HPDE6-E6E7 (cell line): Measurements from ENCODE around the gene NCAPG.

Experiments
- DNase-seq: peaks from one replicate; pipeline ENCODE4 v3.0.0; 2011; ENCODE audit warnings: missing footprints; ENCODE audit errors: extremely low spot score

Gene NCAPG

DNA sequence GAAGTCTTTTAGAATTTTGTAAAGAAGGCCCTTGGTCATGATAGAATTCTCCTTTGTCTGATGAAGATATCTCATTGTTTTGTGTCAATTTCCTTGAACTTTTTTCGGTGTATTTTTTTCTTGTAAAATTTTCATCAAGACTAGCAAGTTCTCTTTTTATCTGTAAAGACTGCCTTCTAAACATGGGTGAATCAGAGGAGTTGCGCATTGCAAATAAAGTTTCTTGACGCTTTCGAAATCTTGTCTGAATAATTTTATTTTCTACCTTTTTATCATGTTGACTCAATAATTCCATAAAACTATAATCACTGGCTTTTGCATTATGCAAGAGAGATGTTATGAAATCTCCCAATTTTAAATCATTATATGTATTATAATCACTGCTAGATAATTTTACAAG, 66.2 kb downstream of the NCAPG start:
- DNase-seq, result no peak

DNA sequence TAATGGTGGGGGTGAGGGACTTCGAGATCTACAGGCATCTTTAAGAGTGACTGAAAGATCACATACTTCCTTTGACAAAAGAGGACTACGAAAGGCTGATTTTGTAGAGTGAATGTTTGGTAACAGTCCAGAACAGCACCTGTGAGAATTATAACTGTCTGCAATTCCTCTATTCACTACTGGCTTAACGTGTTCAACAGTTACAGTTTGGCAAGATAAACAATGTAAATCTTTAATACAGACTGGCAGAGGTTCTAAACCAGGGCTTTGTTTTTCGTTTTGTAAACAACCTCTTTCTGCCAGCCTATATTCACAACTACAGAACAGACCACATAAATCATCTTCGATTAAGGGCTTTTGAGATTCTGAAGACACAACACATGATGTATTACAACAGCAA, 66.9 kb downstream of the NCAPG start:
- no peak for DNase-seq

DNA sequence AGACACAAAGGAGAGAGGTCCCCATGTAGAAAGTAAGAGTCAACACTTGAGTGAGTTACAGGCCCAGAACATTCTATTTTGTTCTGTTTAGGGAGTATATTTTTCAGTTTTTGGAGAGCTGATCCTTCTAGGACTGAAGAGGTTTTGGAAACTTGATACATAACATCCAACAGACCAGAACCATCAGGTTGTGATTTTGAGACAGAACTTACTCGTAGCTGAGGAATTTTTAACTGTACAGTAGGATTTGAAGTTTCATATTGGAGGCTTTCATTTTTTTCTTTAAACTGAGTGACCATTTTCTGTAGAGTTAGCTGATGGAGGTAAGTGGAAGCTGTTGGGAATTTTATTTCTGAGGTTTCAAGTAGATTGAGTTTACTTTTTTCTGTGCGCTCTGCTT, 73.3 kb downstream of the NCAPG start:
- no peak for DNase-seq

DNA sequence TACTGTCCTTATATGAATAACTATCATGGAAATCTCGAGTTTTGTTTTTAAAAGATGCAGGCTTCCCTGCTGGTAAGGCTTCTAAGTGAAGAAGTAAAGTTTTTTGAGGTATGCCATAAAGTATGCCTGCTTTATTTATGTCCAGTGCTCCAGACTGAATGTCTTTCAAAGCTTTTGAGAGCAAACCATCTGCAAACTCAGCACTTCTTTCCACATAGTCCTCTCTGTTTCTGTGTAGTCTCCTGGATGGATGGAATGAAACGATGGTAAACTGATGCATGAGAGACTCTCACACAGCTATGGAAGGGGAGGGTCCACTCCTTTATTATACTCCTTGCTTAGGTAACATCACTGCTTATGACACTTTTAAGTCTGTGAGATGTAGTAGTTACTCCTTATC, 73.7 kb downstream of the NCAPG start:
- DNase-seq, result no peak

DNA sequence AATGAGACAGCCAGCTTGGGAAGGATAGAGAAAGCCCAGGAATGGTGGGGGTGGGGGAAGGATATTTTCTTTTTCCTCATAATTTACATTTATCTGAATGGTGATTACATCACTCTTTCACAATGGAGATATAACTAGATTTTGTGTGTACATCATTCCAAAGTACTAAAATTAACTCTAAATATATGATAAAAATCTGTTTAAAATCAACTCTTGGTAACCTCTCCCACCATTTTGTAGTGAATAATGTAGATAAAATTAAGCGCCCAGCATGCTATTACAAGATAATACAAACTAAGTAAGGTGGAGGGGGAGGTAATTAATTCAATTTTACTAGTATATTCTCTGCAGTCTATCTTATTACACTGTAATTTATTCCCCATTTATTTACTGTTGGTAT, 78.9 kb downstream of the NCAPG start:
- DNase-seq, result no peak

DNA sequence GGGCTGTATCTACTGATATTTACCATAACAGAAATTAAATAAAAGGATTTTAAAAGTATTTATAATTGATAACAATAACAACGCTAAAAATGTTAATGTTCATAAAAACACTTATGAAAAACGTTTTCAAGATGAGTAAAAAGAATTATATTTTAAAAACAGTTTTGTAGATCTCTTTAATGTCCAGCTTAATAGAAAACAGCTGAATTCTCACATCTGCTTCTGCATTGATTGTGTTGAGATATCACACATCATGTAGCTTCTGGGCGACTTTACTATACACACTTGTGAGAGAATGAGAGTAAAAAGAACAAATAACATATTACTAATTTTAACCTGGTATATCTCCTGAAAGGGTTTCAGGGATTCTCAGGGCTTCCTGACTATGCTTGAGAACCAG, 83.6 kb downstream of the NCAPG start:
- no peak for DNase-seq
